HG03571 (cell line): ENCODE measurements around the gene RAB3A.

ENCODE experiments used
- ATAC-seq: cut with Tn5 transposase; IDR thresholded peaks from one replicate; pipeline ENCODE4 v1.9.1; 2021; ENCODE audit not compliant: unreplicated experiment

RAB3A gene

GRCh38 chr19:18152817-18153555 is 50.9 kb downstream of the RAB3A start, which contains the start of gene PIK3R2:
Gene PIK3R2, plus strand, starts transcription at chr19:18153163. Its CDS starts 2,717 bp downstream, at chr19:18155880.
- ATAC-seq = peak; percentile 53

DNA sequence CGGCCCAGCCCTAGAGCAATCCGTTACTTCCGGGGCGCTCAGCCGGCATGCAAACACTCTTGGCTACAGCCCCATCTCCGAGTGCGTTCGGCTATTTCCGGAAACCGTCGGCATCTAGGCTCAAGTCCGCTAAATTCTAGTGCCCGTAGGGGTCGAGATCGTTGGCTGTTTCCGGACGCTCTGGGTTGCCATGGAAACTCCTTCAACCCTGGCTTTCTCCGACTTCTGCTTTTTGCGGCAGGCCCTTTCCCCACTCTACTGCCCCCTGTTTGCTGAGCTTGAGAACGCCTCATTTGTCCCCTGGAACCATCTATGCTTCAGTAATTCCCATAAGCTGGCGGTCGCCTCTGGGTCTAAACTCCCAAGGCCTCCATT is 51.4 kb downstream of the RAB3A start:
- ATAC-seq = peak; percentile 61

DNA sequence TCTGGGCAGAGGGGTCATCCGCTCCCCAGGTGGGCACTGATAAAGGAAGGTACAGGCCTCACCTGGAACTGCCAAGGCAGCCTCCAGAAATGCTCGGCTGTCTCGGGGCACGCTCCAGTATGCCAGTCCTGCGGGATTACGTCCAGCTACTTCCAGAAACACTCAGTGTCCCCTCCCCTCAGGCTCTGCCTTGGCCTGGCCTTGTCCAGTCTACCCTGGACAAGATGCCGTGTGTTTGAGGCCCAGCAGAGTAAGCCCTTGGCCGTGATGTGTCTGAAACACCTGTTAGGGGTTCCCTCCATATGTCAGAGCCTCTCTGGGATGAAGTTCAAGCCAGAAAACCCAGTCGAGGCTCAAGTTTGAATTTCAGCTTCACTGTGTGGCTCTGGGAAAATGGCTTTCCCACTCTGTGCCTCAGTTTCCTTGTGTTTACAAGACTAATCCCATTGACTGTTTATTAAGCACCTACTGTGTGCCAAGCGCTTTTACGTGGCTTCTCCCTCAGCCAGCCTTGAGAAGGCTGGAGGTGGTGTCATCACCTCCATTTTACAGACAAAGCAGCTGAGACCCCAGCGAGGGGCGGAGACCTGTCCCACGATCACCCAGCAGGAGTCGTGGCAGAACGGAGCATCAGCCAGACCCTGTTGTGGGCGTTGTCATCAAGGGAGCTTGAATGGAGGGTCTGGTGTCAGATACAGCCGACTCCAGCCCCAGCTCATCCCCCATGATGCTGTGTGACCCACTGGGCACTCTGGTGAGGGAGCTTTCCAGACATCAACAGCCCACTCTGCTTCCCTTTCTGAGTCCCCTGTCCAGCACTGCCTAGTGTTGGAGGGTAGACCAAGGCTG is 52.8 kb downstream of the RAB3A start:
- no peak for ATAC-seq

GRCh38 chr19:18149596-18149975 is 54.3 kb downstream of the RAB3A start:
- no peak for ATAC-seq

DNA sequence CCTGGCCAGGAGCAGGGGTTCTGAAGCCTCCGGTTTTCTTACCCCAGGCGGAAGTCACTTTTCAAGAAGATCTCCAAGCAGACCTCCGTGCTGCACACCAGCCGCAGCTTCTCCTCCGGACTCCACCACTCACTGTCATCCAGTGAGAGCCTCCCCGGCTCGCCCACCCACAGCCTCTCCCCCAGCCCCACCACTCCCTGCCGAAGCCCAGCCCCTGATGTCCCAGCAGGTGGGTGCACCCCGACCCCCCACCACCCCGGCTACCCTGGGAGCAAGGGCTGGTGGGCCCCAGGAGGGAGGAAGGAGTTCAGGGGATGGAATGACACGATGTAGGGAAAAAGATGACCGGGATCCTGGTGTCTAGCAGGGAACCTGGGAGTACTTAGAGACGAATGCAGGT is 56.4 kb downstream of the RAB3A start:
- ATAC-seq = no peak
